ENCODE results near the gene RAPGEF4.

DNA sequence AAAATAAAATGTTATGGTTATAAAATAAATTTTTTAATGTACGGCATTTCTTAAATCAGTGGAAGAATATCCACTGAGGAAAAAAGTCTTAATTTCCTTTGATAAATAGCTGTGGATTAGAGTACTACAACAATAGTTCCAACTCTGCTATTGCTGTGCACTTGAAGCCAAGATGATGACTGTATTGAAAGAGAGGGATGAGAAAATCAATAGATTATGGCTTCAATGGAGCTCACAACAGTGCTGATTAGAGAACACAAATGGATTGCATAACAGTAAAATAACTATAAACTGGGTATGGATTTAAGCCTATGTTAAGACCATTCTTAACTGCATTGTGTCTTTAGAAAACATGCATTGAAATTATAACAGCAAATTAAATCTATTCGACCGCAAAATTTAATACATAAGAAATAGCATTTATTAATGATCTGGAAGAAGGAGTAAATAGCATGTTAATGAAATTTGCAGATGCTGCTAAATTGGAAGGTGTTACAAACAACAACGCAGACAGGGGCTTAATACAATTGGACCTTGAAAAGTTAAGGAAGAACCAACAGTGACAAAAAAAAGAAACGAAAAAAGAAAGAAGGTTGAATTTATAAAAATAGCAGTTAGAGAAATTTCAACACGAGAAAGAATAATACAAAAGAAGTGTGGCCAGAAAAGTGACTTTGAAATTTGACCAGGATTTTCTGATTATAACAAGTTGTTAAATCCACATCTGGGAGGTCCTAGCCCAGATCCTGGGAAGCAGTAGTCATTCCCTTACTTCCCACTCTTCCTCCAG, 331.4 kb downstream of the RAPGEF4 start:
- TF ChIP-seq GATA2 (IDR thresholded peaks at IDR 0.05; ENCODE audit: low read depth, low read length) (no peak), GATA3 (IDR thresholded peaks at IDR 0.05; ENCODE audit: low read depth, low read length) (no peak)
